ENCODE measurements around the gene OBI1. TPM values are rescaled to one million over a fixed set of nuclear protein-coding genes. Genes with fewer than 3 reads are reported as not detected.

OBI1 gene
- total RNA-seq, 2 experiments from 2014 or later = 16.0 to 17.7 TPM

GRCh38 chr13:78608252-78608687 lies 50.7 kb downstream of the OBI1 start:
- no peak for DNase-seq
- Mint-ChIP-seq H3K4me3 (peak overlapping the region; percentile 54), H3K27me3 (ENCODE audit: low read depth) (peaks cover 72% of the 10 kb centered on the region), H3K36me3 (ENCODE audit: low read depth) (no peaks in the 10 kb centered on the region), H3K27ac (no peak overlapping the region), H3K4me1 (ENCODE audit: low read depth) (peaks cover 27% of the 10 kb centered on the region), H3K9me3 (no peaks in the 10 kb centered on the region)
- intact Hi-C loops (cut with micrococcal nuclease) = loop anchor here (1.0 to 10.0 kb wide), 3 partner anchors 13 to 1737 kb away; partner anchors contain the start of genes FBXL3 and SPRY2
- CTCF ChIA-PET = no interaction called here

GRCh38 chr13:78607409-78608251 lies 51.3 kb downstream of the OBI1 start:
- Mint-ChIP-seq H3K9me3 (no peaks in the 10 kb centered on the region), H3K4me1 (ENCODE audit: low read depth) (peaks cover 30% of the 10 kb centered on the region), H3K4me3 (no peak overlapping the region), H3K27me3 (ENCODE audit: low read depth) (peaks cover 74% of the 10 kb centered on the region), H3K27ac (no peak overlapping the region), H3K36me3 (ENCODE audit: low read depth) (no peaks in the 10 kb centered on the region)
- CTCF ChIA-PET = no interaction called here
- intact Hi-C loops (cut with micrococcal nuclease) = loop anchor here (1.0 to 10.0 kb wide), 3 partner anchors 12 to 1737 kb away; partner anchors contain the start of genes FBXL3 and SPRY2
- no peak for DNase-seq

GRCh38 chr13:78606471-78607408 lies 52.2 kb downstream of the OBI1 start:
- intact Hi-C loops (cut with micrococcal nuclease) = loop anchor here (10.0 kb wide), 2 partner anchors 1582 to 1738 kb away; partner anchors contain the start of genes FBXL3 and SPRY2
- no peaks in the 10 kb centered on the region for H3K36me3 Mint-ChIP-seq (ENCODE audit: low read depth)
- H3K27ac Mint-ChIP-seq = no peak overlapping the region
- H3K9me3 Mint-ChIP-seq = no peaks in the 10 kb centered on the region
- no peak for DNase-seq
- CTCF ChIA-PET = no interaction called here
- H3K27me3 Mint-ChIP-seq (ENCODE audit: low read depth) = peaks cover 79% of the 10 kb centered on the region
- H3K4me1 Mint-ChIP-seq (ENCODE audit: low read depth) = peaks cover 35% of the 10 kb centered on the region
- H3K4me3 Mint-ChIP-seq = no peak overlapping the region

- no peak for DNase-seq
- Mint-ChIP-seq H3K4me1 (ENCODE audit: low read depth) (peaks cover 43% of the 10 kb centered on the region), H3K4me3 (no peak overlapping the region), H3K27me3 (ENCODE audit: low read depth) (peaks cover 82% of the 10 kb centered on the region), H3K9me3 (no peaks in the 10 kb centered on the region), H3K27ac (no peak overlapping the region), H3K36me3 (ENCODE audit: low read depth) (no peaks in the 10 kb centered on the region)
- intact Hi-C loops (cut with micrococcal nuclease) = loop anchor here (1.0 to 10.0 kb wide), 5 partner anchors 10 to 1740 kb away; partner anchors contain the start of genes FBXL3 and SPRY2
- CTCF ChIA-PET = interaction anchor here (0.7 to 1.0 kb wide), 3 partner anchors 10 to 471 kb away, joined by 3 to 4 read pairs (median 4); no protein-coding TSS in a partner anchor
Observed at GRCh38 chr13:78604782-78605611, 54.0 kb downstream of the OBI1 start.

GRCh38 chr13:78603240-78603957 lies 55.6 kb downstream of the OBI1 start, which contains the start of gene POU4F1:
TSS of gene POU4F1 (minus strand) at chr13:78603552. CDS start at chr13:78603326, 226 bp downstream.
- H3K9me3 Mint-ChIP-seq = no peaks in the 10 kb centered on the region
- intact Hi-C loops (cut with micrococcal nuclease) = loop anchor here (1.0 to 10.0 kb wide), 5 partner anchors 56 to 1741 kb away; partner anchors contain the start of genes FBXL3, OBI1 and SPRY2
- H3K27me3 Mint-ChIP-seq (ENCODE audit: low read depth) = peaks cover 81% of the 10 kb centered on the region
- peaks cover 42% of the 10 kb centered on the region for H3K4me1 Mint-ChIP-seq (ENCODE audit: low read depth)
- no peak within 1 kb of the TSS for H3K27ac Mint-ChIP-seq
- DNase-seq = peak; percentile 84
- CTCF ChIA-PET = interaction anchor here (0.6 to 1.0 kb wide), 3 partner anchors 9 to 217 kb away, joined by 3 to 5 read pairs (median 4); no protein-coding TSS in a partner anchor
- H3K36me3 Mint-ChIP-seq (ENCODE audit: low read depth) = peaks cover 3% of the 10 kb centered on the region
- peak within 1 kb of the TSS; percentile 73 for H3K4me3 Mint-ChIP-seq

GRCh38 chr13:78602561-78603239 lies 56.3 kb downstream of the OBI1 start:
- Mint-ChIP-seq H3K27me3 (ENCODE audit: low read depth) (peaks cover 77% of the 10 kb centered on the region), H3K4me1 (ENCODE audit: low read depth) (peaks cover 36% of the 10 kb centered on the region), H3K27ac (no peak overlapping the region), H3K9me3 (no peaks in the 10 kb centered on the region), H3K36me3 (ENCODE audit: low read depth) (peaks cover 3% of the 10 kb centered on the region), H3K4me3 (peak overlapping the region; percentile 72)
- CTCF ChIA-PET = no interaction called here
- intact Hi-C loops (cut with micrococcal nuclease) = loop anchor here (1.0 to 10.0 kb wide), 5 partner anchors 57 to 1742 kb away; partner anchors contain the start of genes FBXL3, OBI1 and SPRY2
- DNase-seq = no peak

GRCh38 chr13:78601874-78602560 lies 56.9 kb downstream of the OBI1 start:
- H3K27ac Mint-ChIP-seq = no peak overlapping the region
- H3K9me3 Mint-ChIP-seq = peaks cover 2% of the 10 kb centered on the region
- CTCF ChIA-PET = no interaction called here
- DNase-seq = no peak
- H3K36me3 Mint-ChIP-seq (ENCODE audit: low read depth) = peaks cover 3% of the 10 kb centered on the region
- peak overlapping the region; percentile 72 for H3K4me3 Mint-ChIP-seq
- H3K27me3 Mint-ChIP-seq (ENCODE audit: low read depth) = peaks cover 77% of the 10 kb centered on the region
- intact Hi-C loops (cut with micrococcal nuclease) = loop anchor here (5.0 to 10.0 kb wide), 4 partner anchors 785 to 1743 kb away; partner anchors contain the start of genes FBXL3 and SPRY2
- peaks cover 32% of the 10 kb centered on the region for H3K4me1 Mint-ChIP-seq (ENCODE audit: low read depth)

- Mint-ChIP-seq H3K9me3 (peaks cover 2% of the 10 kb centered on the region), H3K27me3 (ENCODE audit: low read depth) (peaks cover 76% of the 10 kb centered on the region), H3K36me3 (ENCODE audit: low read depth) (peaks cover 3% of the 10 kb centered on the region), H3K4me3 (peak overlapping the region; percentile 47), H3K4me1 (ENCODE audit: low read depth) (peaks cover 28% of the 10 kb centered on the region), H3K27ac (no peak overlapping the region)
- no peak for DNase-seq
- CTCF ChIA-PET = no interaction called here
- intact Hi-C loops (cut with micrococcal nuclease) = loop anchor here (5.0 to 10.0 kb wide), 4 partner anchors 786 to 1744 kb away; partner anchors contain the start of genes FBXL3 and SPRY2
Observed at GRCh38 chr13:78601124-78601873, 57.7 kb downstream of the OBI1 start.

GRCh38 chr13:78600280-78600883 lies 58.6 kb downstream of the OBI1 start:
- CTCF ChIA-PET = interaction anchor here (0.5 kb wide), 1 partner anchor 819 kb away, joined by 3 read pairs; no protein-coding TSS in a partner anchor
- peaks cover 28% of the 10 kb centered on the region for H3K4me1 Mint-ChIP-seq (ENCODE audit: low read depth)
- H3K9me3 Mint-ChIP-seq = peaks cover 2% of the 10 kb centered on the region
- H3K4me3 Mint-ChIP-seq = no peak overlapping the region
- no peak for DNase-seq
- no peak overlapping the region for H3K27ac Mint-ChIP-seq
- peaks cover 3% of the 10 kb centered on the region for H3K36me3 Mint-ChIP-seq (ENCODE audit: low read depth)
- H3K27me3 Mint-ChIP-seq (ENCODE audit: low read depth) = peaks cover 74% of the 10 kb centered on the region
- intact Hi-C loops (cut with micrococcal nuclease) = loop anchor here (5.0 to 10.0 kb wide), 4 partner anchors 787 to 1744 kb away; partner anchors contain the start of genes FBXL3 and SPRY2
